ENCODE measurements around the gene DNAJC8. TPM values are rescaled to one million over a fixed set of nuclear protein-coding genes. Genes with fewer than 3 reads are reported as not detected.

The DNAJC8 gene
- 115 and 117 TPM in 2 replicates for total RNA-seq (2014; rRNA removed; shearing (Covaris generic))

GRCh38 chr1:28232558-28233263 lies at the start of gene DNAJC8:
Gene DNAJC8, minus strand, starts transcription at chr1:28233029. Its CDS starts 31 bp downstream, at chr1:28232998.
- H3K27me3 ChIP-seq (ENCODE audit: control insufficient read depth, insufficient read depth, low read length), result no peaks in the 10 kb centered on the region
- peak; percentile 94 for DNase-seq
- peak within 1 kb of the TSS; percentile 100 for H3K4me3 ChIP-seq (ENCODE audit: insufficient read depth, low read depth, low read length)
- H3K36me3 ChIP-seq (replicated peaks; ENCODE audit: control insufficient read depth, insufficient read depth, low read length), result peaks cover 5% of the 10 kb centered on the region

- no peak for DNase-seq
- Histone ChIP-seq H3K36me3 (replicated peaks; ENCODE audit: control insufficient read depth, insufficient read depth, low read length) (peaks cover 38% of the 10 kb centered on the region), H3K27me3 (ENCODE audit: control insufficient read depth, insufficient read depth, low read length) (no peaks in the 10 kb centered on the region), H3K4me3 (ENCODE audit: insufficient read depth, low read depth, low read length) (no peak overlapping the region)
Observed at GRCh38 chr1:28281608-28282425, 49.0 kb upstream of the DNAJC8 start.

- Histone ChIP-seq H3K27me3 (ENCODE audit: control insufficient read depth, insufficient read depth, low read length) (no peaks in the 10 kb centered on the region), H3K4me3 (ENCODE audit: insufficient read depth, low read depth, low read length) (no peak overlapping the region), H3K36me3 (replicated peaks; ENCODE audit: control insufficient read depth, insufficient read depth, low read length) (peaks cover 40% of the 10 kb centered on the region)
- no peak for DNase-seq
Observed at GRCh38 chr1:28280977-28281381, 48.1 kb upstream of the DNAJC8 start.

GRCh38 chr1:28280501-28280900 lies 47.7 kb upstream of the DNAJC8 start:
- peaks cover 40% of the 10 kb centered on the region for H3K36me3 ChIP-seq (replicated peaks; ENCODE audit: control insufficient read depth, insufficient read depth, low read length)

GRCh38 chr1:28279721-28280120 lies 46.9 kb upstream of the DNAJC8 start:
- H3K27me3 ChIP-seq (ENCODE audit: control insufficient read depth, insufficient read depth, low read length), result no peaks in the 10 kb centered on the region
- H3K4me3 ChIP-seq (ENCODE audit: insufficient read depth, low read depth, low read length), result no peak overlapping the region
- DNase-seq, result no peak
- peaks cover 45% of the 10 kb centered on the region for H3K36me3 ChIP-seq (replicated peaks; ENCODE audit: control insufficient read depth, insufficient read depth, low read length)

More at GRCh38 chr1:28280501-28280900, 47.7 kb upstream of the DNAJC8 start:
- no peak for DNase-seq
- no peaks in the 10 kb centered on the region for H3K27me3 ChIP-seq (ENCODE audit: control insufficient read depth, insufficient read depth, low read length)
- no peak overlapping the region for H3K4me3 ChIP-seq (ENCODE audit: insufficient read depth, low read depth, low read length)

GRCh38 chr1:28278763-28279162 lies 45.9 kb upstream of the DNAJC8 start:
- no peak for DNase-seq
- peaks cover 54% of the 10 kb centered on the region for H3K36me3 ChIP-seq (replicated peaks; ENCODE audit: control insufficient read depth, insufficient read depth, low read length)
- no peaks in the 10 kb centered on the region for H3K27me3 ChIP-seq (ENCODE audit: control insufficient read depth, insufficient read depth, low read length)
- H3K4me3 ChIP-seq (ENCODE audit: insufficient read depth, low read depth, low read length), result no peak overlapping the region

- Histone ChIP-seq H3K27me3 (ENCODE audit: control insufficient read depth, insufficient read depth, low read length) (no peaks in the 10 kb centered on the region), H3K36me3 (replicated peaks; ENCODE audit: control insufficient read depth, insufficient read depth, low read length) (peaks cover 47% of the 10 kb centered on the region), H3K4me3 (ENCODE audit: insufficient read depth, low read depth, low read length) (no peak overlapping the region)
- no peak for DNase-seq
Observed at GRCh38 chr1:28273216-28273860, 40.5 kb upstream of the DNAJC8 start.

- H3K36me3 ChIP-seq (replicated peaks; ENCODE audit: control insufficient read depth, insufficient read depth, low read length), result peaks cover 41% of the 10 kb centered on the region
- DNase-seq, result no peak
- H3K4me3 ChIP-seq (ENCODE audit: insufficient read depth, low read depth, low read length), result no peak overlapping the region
- no peaks in the 10 kb centered on the region for H3K27me3 ChIP-seq (ENCODE audit: control insufficient read depth, insufficient read depth, low read length)
Observed at GRCh38 chr1:28272215-28272852, 39.5 kb upstream of the DNAJC8 start.

GRCh38 chr1:28269529-28269928 lies 36.7 kb upstream of the DNAJC8 start:
- DNase-seq, result no peak
- Histone ChIP-seq H3K27me3 (ENCODE audit: control insufficient read depth, insufficient read depth, low read length) (no peaks in the 10 kb centered on the region), H3K36me3 (replicated peaks; ENCODE audit: control insufficient read depth, insufficient read depth, low read length) (peaks cover 29% of the 10 kb centered on the region), H3K4me3 (ENCODE audit: insufficient read depth, low read depth, low read length) (no peak overlapping the region)

GRCh38 chr1:28267633-28268032 lies 34.8 kb upstream of the DNAJC8 start:
- Histone ChIP-seq H3K4me3 (ENCODE audit: insufficient read depth, low read depth, low read length) (no peak overlapping the region), H3K36me3 (replicated peaks; ENCODE audit: control insufficient read depth, insufficient read depth, low read length) (peaks cover 13% of the 10 kb centered on the region), H3K27me3 (ENCODE audit: control insufficient read depth, insufficient read depth, low read length) (no peaks in the 10 kb centered on the region)
- DNase-seq, result no peak

GRCh38 chr1:28266920-28267322 lies 34.1 kb upstream of the DNAJC8 start:
- no peak overlapping the region for H3K4me3 ChIP-seq (ENCODE audit: insufficient read depth, low read depth, low read length)
- DNase-seq, result no peak
- H3K36me3 ChIP-seq (replicated peaks; ENCODE audit: control insufficient read depth, insufficient read depth, low read length), result peaks cover 6% of the 10 kb centered on the region
- no peaks in the 10 kb centered on the region for H3K27me3 ChIP-seq (ENCODE audit: control insufficient read depth, insufficient read depth, low read length)

GRCh38 chr1:28265577-28265976 lies 32.7 kb upstream of the DNAJC8 start:
- Histone ChIP-seq H3K27me3 (ENCODE audit: control insufficient read depth, insufficient read depth, low read length) (no peaks in the 10 kb centered on the region), H3K36me3 (replicated peaks; ENCODE audit: control insufficient read depth, insufficient read depth, low read length) (no peaks in the 10 kb centered on the region; the same call in none of the 2 replicates), H3K4me3 (ENCODE audit: insufficient read depth, low read depth, low read length) (no peak overlapping the region)
- no peak for DNase-seq

GRCh38 chr1:28264897-28265296 lies 32.1 kb upstream of the DNAJC8 start:
- no peaks in the 10 kb centered on the region; the same call in 1 of the 2 replicates for H3K36me3 ChIP-seq (replicated peaks; ENCODE audit: control insufficient read depth, insufficient read depth, low read length)
- H3K4me3 ChIP-seq (ENCODE audit: insufficient read depth, low read depth, low read length), result no peak overlapping the region
- no peaks in the 10 kb centered on the region for H3K27me3 ChIP-seq (ENCODE audit: control insufficient read depth, insufficient read depth, low read length)
- DNase-seq, result no peak

GRCh38 chr1:28260803-28261174 lies 28.0 kb upstream of the DNAJC8 start:
- no peak for DNase-seq
- H3K4me3 ChIP-seq (ENCODE audit: insufficient read depth, low read depth, low read length), result peak overlapping the region; percentile 100
- H3K27me3 ChIP-seq (ENCODE audit: control insufficient read depth, insufficient read depth, low read length), result no peaks in the 10 kb centered on the region; the same call in 1 of the 2 replicates
- no peaks in the 10 kb centered on the region for H3K36me3 ChIP-seq (replicated peaks; ENCODE audit: control insufficient read depth, insufficient read depth, low read length)

Data from H7 (cell line).